GM18498 (cell line): Measurements from ENCODE around the gene APOBEC2.
"Not testable (repeated sequence)": the region's sequence is repeated elsewhere in the genome, so short reads cannot be mapped to it uniquely, and the experiment has no call there.

Experiments used
- ATAC-seq: cut with Tn5 transposase; IDR thresholded peaks from one replicate; pipeline ENCODE4 v1.9.1; 2021; ENCODE audit warnings: mild to moderate bottlenecking, moderate library complexity; ENCODE audit not compliant: unreplicated experiment

Gene APOBEC2

DNA sequence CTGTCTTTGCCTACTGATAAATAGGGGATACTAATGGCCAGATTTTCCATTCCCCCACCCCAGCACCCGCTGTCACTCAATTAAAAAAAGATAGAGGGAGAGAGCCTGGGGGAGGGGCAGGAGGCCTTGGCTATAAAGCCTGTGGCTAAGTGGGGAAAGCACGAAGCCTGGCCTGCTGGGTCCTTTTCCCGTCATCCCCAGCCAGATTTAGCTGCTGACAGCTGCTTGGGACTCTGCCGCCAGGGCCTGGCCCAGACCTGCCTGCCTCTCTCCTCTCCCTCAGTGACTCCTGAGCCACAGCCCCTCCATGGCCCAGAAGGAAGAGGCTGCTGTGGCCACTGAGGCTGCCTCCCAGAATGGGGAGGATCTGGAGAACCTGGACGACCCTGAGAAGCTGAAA, at the start of gene APOBEC2:
Gene APOBEC2, plus strand, starts transcription at position 162 of the 400 bp plus-strand sequence. Its CDS starts 146 bp downstream, at position 308.
- no peak for ATAC-seq

DNA sequence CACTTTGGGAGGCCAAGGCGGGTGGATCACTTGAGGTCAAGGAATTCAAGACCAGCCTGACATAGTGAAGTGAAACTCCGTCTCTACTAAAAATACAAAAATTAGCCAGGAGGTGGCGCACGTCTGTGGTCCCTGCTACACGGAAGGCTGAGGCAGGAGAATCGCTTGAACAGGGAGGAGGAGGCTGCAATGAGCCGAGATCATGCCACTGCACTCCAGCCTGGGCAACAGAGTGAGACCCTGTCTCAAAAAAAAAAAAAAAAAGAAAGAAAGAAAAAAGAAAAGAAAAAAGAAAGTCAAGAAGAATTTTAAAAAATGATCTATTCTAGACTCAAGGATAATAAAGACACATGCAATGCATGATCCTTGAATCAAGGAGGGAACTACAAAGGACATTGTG, 46.8 kb upstream of the APOBEC2 start:
- peak; percentile 60 for ATAC-seq

DNA sequence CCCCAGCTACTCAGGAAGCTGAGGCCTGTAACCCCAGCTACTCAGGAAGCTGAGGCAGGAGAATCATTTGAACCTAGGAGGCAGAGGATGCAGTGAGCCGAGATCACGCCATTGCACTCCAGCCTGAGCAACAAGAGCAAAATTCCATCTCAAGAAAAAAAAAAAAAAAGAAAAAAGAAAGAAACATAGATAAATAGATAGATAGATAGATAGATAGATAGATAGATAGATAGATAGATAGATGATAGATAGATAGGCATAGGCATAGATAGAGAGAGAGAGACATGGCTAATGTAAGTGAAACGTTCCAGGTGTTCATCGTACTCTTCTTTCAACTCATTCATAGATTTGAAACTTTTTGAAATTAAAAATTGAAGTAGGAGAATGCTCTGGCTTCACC, 46.0 kb upstream of the APOBEC2 start:
- not testable (repeated sequence) for ATAC-seq

DNA sequence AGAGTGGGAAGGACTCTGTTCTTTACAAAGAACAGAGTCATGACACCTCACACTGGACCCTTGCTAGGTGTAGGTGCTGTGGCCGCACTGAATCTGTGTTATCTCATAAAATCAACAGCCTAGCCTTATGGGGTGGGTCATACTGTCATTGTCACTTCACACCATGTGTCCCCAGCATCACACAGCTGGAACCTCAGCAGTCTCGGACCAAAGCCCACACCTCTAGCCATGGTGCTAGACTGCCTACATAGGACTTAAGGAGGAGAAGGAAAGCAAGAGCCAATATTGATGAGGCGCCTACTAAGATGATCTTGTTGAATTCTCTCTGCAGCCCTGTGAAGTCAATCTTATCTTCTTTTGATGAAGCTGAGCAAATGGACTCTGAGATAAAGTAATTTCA, 45.0 kb upstream of the APOBEC2 start:
- ATAC-seq: no peak

DNA sequence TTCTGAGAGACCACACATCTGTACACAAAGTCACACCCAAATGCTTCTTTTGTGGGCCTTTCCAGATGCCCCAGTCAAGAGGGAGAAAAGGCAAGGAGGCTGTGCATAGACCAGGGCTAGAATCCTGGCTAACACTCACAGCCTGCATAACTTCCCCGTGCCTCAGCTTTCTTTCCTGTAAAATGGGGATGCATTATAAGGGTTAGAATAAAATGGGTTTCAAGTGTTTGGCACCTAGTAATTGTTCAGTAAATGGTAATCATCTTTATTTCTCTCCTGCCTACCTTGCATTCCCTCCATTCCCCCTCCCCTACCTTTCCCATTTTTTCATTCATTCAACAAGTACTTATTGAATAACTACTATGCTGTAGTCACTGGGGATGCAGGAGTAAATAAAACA, 43.3 kb upstream of the APOBEC2 start:
- no peak for ATAC-seq

DNA sequence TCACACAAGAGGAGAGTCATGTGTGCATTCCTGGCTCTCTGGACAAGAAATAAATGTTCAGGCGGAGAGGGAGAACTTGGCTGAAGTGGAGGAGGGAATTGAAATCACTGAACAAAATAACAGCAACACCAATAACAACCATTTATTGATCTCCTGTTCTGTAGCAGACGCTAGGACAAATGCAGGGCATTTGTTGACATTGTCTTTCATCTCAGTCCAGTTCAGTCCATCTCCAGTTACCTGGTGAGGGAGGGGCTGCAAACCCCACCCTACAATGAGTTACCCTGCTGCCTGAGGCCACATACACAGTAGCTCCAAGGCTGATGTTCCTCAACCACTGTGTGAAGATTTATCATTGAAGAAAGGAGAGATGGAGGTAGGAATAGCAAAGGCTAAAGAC, 41.3 kb upstream of the APOBEC2 start:
- no peak for ATAC-seq

DNA sequence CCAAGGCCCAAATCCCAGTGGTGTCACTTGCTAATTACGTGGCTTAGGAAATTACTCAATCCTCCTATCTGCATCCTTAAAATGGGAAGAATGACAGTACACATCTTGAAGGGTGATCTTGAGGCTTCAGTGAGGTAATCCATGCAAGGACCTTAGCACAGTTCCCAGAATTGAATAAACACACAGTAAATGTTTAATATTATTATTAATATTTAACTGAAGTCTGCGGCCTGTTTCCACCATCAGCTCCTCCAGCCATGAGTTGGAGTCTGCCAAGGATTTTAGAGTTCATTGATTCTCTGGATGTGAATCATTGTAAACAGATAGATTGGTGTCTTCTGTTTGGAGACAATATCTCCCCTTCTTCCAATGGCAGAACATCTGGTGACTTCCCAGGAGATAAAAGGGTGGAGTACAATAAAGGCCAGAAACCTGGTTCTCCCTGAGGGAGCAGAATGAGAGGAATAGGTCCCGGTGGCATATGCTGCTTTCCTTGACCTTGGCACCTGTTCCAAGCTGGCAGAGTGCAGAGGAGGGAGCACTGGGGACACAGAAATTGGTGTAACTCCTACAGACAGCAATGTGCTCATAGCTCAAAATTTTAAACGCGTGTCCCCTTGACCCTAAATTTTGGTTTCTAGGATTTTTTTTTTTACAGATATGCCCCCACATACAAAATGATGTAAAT, 39.4 kb upstream of the APOBEC2 start:
- ATAC-seq: no peak

DNA sequence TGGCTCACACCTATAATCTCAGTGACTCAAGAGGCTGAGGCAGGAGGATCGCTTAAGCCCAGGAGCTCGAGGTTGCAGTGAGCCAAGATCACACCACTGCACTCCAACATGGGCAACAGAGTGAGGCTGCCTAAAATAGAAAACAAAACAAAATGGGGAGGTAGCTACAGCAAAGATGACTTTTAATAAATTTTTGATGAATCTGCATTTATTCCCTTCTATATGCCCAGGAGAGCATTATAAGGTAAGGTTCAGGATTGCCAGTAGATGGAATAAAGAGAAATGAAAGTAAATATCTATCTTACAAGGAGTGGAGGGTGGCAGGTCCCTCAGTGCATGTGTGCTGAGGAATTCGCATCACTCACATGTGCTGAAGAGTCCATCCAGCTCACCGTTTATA, 38.2 kb upstream of the APOBEC2 start:
- no peak for ATAC-seq

DNA sequence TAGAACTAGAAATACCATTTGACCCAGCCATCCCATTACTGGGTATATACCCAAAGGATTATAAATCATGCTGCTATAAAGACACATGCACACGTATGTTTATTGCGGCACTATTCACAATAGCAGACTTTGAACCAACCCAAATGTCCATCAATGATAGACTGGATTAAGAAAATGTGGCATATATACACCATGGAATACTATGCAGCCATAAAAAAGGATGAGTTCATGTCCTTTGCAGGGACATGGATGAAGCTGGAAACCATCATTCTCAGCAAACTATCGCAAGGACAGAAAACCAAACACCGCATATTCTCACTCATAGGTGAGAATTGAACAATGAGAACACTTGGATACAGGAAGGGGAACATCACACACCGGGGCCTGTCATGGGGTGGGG, 37.1 kb upstream of the APOBEC2 start:
- ATAC-seq: not testable (repeated sequence)

DNA sequence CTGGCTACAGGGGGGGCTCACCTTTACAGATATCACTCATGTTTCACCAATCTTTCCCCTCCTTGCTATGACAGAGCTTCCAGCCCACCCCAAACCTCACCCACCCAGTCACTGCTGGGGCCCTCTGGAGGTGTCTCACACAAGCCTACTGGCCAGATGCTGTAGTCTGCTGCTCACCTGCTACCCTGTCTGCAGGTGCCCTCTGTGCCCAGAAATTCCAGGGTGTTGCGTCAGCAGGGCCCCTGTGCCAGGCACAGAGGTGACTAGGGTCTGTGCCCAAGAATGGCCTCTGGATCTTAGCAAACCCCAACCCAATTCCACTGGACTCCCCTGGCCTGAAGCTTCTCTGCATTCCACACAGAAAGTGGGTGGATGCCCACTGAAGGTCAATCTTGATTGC, 35.3 kb upstream of the APOBEC2 start:
- no peak for ATAC-seq

DNA sequence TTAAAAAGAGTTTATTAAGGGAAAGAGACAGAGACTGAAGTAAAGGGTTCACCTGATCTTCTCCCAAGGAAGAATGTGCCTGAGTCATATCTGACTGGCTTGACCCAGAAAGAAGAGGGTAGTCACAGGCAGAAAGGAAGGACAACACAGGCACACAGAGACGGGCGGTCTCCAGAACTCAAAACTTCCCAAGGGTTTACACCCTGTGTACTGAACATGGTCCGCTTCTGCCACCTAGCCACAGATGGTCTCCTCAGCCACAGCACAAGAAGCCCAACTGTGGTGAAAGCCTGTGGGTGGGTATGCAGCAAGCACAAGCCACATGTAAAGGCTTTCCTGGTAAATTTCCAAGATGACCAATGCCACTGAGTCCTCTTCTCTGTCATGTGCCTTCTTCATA, 31.2 kb upstream of the APOBEC2 start:
- no peak for ATAC-seq

DNA sequence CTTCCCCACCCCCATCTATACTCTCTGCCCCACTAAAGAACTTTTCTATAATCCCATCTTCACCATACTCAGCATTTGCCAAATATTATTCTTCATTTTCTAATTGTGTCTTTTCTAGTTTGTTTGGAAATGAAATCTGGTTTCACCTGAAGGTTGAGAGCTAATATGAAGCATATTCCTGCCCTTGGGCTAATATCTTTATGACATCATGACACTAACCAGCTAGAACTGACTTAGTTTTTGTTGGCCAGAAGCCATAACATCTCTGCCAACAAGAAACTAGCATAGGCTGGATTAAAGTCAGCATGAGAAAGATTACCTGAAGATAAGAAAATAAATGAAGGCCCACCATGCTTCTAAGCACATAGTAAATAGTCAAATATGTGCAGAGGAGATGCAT, 30.7 kb upstream of the APOBEC2 start:
- ATAC-seq: no peak

DNA sequence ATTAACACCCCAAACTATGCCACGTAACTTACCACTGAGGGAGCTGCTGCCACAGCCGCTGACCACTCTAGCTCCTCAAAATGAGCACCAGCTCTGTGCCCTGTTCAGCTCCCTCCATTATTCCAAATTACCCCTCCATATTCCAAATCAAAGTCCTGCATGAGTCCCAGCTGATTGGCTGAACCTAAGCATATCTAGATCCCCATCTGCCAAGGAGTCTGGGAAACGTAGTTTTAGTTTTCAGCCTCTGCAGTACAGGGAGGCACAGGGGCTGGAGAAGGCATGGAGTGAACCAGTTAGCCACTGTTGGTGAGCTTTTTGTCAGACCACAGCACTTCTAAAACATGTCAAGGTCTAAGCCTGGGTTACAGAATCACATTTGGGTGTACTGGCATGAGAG, 29.9 kb upstream of the APOBEC2 start:
- ATAC-seq: no peak

DNA sequence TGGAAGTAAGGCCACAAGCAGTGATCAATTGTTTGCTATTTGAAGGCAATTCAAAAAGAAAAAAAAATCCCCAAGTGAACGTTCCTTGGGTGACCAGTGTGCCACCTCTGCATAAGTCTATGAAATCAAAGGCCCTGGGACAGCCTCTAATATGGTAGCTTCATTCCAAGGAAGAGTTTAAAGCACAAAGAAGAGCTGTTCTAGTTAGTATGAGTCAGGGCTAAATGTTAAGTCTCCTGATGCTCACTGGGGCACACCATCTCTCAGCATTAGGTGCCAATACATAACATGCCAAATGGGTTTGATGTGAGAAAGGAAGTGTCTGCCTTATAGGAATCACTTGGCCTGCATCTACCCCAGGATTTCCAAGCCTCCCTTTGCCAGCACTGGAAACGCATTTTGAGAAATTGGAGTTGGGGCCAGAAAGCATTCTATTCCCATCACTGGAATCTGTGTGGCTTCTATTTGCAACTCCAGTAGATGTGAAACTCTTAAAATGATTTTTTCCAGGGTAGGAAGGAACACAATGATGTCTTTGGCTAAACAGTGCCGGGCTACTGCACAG, 27.0 kb upstream of the APOBEC2 start:
- no peak for ATAC-seq

DNA sequence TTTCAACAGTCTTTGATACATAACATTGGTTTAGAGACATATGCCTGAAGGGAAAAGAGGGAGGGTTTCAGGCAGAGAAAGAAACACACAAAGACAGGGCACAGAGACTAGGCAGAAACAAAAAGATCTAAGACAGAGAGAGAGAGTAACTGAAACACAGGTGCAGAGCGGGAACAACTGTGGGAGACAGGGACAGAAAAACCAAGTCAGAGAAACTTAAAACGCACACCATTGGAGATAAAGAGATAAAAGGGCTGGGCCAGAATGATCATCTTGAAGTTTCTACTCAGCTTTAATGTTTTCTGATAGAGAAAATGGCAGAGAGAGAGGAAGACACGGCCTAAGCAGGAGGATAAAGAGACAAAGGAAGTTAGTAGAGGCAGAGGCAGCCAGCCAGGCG, 25.8 kb upstream of the APOBEC2 start:
- no peak for ATAC-seq

DNA sequence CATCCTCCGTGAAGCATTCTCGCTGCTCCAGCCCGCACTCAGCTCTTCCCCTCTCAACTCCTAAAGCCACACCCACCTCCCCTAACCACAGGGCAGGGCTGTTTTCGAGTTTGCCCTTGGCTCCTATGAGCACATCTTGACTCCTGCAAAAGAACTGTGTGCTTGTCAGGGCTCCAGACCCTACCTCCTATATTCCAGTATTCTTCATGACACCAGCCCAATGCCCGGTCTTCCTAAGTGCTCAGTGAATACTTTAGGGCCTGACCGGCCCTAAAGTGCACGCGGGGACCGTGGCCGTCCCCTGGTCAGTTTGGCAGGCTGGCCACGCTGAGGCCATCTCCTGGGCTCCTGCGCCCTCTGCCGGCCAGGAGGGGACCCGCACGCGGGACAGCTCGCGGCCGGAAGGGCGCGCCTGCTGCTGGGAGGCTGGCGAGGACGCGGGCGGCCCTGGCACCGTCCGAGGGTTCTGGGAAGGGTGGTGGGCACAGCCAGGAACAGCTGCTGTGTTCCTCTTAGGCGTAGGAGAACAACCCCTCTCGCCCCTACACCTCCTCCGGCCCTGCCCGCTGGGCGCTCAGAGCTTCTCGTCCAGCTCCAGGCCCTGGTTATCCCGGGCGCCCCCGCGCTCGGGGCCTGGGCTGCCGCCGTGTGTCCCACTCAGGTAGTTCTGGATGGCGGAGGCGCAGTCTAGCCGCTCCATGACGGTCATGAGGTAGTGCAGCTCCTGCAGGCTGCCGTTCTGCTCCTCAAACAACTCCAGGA, 25.0 kb upstream of the APOBEC2 start:
- peak; percentile 92 for ATAC-seq

DNA sequence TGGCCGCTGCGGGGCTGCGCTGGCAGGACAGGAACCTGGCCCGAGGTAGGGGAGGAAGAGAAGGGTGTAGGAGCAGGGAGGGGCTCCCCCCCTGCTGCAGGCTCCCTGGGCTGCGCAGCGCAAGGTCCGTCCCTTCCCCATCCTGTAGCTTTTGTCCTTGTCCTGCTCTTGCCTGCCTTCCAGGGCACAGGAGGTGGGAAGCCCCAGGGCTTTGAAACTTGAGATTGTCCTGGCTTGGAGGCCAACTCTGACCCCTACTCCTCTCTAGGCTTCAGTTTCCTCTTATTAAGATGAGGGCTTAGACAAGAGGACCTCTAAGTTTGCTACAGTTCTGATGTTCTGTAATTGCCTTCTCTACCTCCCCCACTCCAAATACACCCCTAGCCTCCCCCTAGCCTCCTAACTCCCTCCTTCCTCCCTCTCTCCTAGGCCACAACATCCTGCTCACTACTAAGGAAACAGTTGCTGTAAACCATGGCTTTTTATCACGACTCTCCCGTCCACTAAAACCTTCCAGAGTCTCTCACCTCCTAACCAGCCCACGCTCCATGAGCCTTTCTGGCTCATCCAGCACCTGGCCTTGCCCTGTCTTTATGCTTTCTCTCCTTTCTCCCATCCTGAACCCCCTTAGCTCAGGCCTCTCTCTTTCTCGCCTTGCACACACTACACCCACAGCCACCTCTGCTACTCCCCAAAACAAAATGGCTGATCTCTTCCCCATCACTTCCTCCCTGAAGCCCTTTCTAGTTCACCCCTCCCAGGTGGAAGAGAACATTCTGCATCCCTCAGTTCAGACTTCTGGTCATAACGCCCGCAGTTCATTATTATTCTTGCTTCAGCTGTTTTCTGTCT, 24.2 kb upstream of the APOBEC2 start:
- peak; percentile 37 for ATAC-seq

DNA sequence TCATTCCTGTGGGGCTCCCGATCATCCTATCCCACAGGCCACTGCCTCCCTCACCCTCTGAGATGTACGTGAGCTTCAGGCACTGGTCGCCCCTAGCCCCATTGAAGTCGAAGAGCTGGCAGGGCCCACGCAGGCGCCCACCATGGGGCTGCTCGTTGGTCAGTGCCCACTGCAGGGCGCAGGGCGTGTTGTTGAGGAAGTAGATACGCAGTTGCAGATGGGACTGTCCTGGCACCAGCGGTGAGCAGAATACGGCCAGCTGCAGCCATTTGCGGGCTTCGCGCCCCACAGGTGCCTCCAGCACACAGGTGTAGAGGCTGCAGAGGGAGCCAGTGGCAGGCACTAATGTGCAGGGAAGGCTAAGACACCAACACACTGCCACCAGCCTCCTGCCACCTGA, 20.2 kb upstream of the APOBEC2 start:
- no peak for ATAC-seq

DNA sequence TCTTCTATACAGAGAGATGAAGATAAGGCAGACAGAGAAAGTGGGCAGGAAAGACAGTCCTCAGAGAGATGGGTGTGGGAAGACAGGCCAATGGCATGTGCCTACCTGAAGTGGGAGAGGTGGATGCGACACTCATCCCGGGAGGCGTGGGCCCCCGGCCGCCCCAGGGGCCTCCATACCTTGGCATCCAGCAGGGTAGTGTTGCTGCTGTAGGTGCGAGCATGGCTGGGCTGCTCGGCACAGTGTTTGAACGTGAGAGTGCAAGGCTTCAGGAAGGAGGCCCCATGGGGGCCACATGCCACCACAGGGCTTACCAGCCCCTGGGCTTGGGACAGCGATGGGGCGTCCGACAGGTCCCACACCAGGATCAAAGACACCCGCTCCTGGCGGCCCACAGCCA, 19.2 kb upstream of the APOBEC2 start:
- ATAC-seq: no peak

DNA sequence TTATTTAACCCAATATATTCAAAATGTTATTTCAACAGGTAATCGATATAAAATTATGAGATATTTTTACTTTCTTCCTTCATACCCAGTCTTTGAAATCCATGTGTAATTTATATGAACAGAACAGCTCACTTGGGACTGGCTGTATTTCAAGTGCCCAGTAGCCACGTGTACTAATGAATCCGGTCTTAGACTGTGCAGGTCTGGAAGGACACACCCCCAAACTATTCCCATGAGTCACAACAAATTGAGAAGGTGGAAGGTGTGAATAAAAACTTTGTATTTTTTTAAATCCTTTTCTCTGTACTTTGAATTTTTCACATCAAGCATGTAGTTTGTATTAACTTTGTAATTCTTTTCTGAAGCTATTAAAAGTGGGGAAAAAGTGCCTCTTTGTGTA, 16.8 kb upstream of the APOBEC2 start:
- ATAC-seq: no peak

DNA sequence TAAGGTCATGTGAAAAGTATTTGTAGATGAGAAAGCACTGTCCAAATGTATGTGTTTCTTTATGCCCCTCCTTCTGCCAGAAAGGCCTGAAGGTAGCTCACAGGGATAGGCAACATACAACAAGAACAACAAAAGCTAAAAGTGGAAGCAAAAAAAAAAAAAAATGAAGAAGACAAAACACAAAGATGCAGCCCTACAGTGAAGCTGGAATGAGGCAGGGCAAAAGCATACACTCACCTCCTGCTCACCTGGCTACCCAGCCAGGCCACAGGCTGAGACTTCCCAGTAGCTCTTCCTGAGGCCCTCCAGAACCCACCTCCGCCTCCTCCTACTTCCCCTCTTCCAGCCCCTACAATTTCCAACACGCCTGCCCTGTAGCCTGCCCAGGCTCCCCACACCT, 16.4 kb upstream of the APOBEC2 start:
- no peak for ATAC-seq
